Left forelimb (tissue), 1 donor: ENCODE data around the gene MYLK.

ENCODE experiments used
- DNase-seq: peaks from one replicate; pipeline ENCODE4 v3.0.0-alpha.2; 2018; ENCODE audit warnings: low spot score

MYLK gene

DNA sequence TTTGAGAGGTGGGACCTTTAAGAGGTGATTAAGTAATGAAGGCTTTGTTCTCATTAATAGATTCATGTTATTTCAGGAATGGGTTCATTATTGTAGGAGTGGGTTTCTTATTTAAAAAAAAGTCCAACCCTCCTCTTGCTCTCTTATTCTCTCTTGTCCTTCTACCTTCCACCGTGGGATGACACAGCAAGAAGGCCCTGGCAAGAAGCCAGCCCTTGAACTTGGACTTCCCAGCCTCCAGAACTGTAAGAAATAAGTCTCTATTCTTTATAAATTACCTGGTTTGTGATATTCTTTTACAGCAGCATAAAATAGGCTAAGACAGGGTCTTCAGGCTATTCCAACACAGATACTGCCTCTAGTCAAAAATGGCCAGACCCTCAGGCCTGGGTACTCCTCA is 62.2 kb downstream of the MYLK start:
- DNase-seq, result no peak

DNA sequence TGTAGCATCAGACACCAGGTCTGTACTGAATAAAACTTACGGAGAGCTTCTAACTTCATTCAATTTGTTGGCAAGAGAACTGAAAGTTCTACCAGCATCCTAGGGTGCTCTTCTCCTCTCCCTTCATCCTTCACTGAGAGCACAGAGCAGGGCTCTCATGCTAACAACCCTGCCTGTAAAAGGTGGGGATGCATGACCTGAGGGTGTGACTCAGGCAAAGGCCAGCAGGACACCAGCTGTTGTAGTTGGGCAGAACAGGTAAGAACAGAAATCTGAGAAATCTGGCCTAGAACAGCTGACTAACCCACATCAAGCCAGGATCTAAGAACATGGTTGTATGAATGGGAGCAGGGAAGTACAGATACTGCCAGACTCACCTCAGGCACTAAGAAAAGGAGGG is 64.2 kb downstream of the MYLK start:
- DNase-seq, result no peak

GRCh38 chr3:123818921-123819429 is 65.2 kb downstream of the MYLK start:
- no peak for DNase-seq

- no peak for DNase-seq
Measured at GRCh38 chr3:123818324-123818920, 65.7 kb downstream of the MYLK start.

- no peak for DNase-seq
Measured at GRCh38 chr3:123817413-123817812, 66.7 kb downstream of the MYLK start.

DNA sequence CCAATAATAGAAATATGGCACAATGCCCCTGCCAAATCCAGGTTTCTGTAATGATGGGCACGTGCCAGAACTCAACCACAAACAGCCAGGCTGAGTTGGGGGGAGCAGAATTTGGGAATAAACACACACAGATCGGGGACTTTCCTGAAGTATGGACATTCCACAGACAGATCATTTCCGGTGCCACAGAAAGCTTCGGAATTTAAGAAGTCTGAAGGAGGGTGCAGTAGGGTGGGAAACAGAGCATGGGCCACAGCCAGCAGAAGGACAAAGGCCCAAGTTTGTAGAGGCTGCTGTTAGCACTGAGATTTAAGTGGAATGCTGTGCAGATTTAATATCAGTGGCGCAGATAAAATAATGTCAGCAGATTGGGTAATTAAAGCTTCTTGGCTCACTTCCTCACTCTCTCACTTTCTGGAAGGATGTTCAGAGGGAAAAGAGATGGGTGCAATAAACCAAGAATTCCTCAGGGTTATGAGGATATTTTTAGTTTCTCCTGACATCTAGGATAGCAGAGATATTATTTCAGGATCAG is 67.4 kb downstream of the MYLK start:
- DNase-seq, result no peak

DNA sequence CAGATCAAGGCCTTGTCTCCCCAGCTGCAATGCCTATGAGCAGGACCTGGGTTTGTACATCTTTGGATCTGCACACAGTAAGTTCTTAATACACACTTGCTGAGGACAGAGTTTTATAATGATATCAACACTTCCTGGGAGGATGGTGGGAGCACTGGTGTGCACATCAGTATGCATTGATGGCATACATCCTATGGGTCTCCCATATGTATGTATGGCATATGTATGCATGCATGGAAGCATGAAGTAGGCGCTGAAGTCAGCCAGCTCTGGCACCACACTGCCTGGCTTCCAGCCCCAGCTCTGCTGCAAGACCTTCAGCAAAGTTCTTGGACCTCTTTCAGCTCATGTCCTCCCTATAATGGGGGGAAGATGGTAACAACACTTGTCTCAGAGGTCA is 68.2 kb downstream of the MYLK start:
- DNase-seq, result no peak

DNA sequence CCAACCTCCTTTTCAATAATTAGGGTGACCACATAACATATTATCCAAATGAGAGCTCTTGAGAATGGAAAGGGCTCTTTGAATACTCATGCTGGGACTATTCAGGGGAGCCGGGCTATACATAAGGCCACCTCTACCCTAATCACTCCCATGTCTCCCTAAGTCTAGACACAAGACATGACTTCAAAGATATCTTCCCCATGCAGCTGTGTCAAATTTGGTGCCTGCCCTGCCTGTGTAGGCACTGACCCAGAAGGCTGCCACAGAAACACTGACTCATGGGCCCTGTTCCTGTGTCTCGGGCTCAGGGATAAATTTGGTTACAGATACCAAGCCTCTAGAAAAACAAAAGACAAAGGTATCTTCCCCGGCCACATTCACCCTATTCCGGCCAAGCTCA is 70.3 kb downstream of the MYLK start:
- no peak for DNase-seq

DNA sequence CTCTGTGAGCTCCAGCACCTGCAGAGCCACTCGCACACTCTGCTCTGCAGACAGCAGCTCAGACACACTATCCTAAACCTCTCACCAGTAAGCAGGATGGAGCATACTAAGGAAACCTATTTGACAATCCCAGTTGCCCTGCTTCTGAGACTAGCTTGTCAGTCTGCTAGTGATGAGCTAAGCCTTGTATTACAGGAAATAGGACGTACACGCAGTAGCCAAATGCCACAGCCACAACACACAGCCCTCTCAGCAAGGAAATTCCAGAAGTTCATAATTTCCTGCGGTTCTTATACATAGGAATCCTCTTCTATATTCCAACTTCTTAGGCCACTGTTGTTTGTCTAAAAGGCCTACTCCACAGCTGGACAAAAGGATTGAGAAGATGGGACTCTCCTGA is 74.5 kb downstream of the MYLK start:
- no peak for DNase-seq

DNA sequence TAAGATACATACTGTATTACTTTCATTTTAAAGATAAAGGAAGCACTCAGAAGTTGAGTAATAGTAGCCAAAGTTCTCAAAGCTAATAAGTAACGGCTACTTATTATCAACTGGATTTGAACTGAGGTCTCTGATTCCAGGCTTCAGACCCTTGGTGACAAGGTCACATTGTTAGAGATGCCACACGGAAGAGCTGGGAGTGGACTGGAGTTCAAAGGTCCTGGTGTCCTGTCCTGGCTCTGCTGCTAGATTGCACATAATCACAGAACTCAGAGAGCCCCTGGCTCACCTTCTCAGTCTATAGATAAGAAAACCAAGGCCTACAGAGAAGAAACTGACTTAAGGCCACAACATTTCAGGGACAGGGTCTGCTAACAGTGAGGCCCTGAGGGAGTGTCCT is 75.3 kb downstream of the MYLK start:
- DNase-seq, result no peak

GRCh38 chr3:123807820-123808219 is 76.3 kb downstream of the MYLK start:
- DNase-seq, result no peak

DNA sequence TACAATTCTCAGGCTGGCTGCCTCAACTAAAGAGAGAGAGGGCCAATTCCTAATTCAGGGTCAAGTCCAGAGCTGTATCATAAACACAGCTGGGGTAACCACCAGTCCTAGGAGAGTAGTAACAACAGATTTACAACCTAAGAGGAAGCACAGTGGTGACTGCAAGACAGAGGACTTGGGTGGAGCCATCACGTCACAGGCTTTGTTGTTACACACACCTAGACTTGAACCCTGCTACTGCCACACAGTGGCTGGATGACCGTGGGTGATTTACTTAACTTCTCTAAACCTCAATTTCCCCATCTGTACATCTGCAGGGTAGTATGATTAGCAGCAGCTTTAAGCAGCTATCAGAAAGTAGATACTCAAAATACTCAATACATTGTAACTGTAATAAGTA is 78.6 kb downstream of the MYLK start:
- DNase-seq, result no peak

- DNase-seq, result no peak
Measured at GRCh38 chr3:123805101-123805500, 79.0 kb downstream of the MYLK start.

DNA sequence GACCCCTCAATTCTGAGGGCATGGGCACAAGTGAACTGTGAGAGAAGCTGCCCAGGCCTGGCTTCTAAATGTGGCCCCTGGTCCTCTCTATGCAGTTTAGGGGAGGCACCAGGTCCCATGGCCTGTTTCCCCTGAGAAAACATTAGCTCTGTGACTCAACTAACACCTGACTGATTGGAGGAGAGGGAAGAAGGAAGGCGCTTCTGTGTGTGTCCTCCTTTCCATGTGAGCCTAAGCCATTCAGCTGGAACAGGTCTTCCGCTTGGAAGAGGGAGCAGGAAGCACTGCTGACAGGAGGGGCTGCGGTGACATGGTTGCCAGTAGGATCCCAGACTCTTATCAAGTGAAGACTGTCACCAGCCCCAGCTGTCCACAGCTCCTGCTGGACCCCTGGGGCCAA is 79.5 kb downstream of the MYLK start:
- DNase-seq, result no peak

- DNase-seq, result no peak
Measured at GRCh38 chr3:123803521-123803920, 80.6 kb downstream of the MYLK start.

- DNase-seq, result no peak
Measured at GRCh38 chr3:123802007-123802625, 82.0 kb downstream of the MYLK start.

DNA sequence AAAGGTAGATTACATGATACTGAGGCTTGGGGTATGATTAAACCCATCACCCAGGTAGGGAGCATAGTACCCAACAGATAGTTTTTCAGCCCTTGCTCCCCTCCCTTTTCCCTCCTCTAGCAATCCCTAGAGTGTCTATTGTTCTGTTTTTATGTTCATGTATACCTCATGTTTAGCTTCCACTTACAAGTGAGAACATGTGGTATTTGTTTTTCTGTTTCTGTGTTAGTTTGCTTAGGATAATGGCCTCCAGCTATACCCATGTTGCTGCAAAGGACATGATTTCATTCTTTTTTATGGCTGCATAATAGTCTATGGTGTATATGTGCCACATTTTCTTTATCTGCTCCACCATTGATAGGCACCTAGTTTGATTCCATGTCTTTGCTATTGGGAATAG is 82.7 kb downstream of the MYLK start:
- no peak for DNase-seq

- no peak for DNase-seq
Measured at GRCh38 chr3:123800362-123800682, 83.8 kb downstream of the MYLK start.

- DNase-seq, result no peak
Measured at GRCh38 chr3:123799544-123800361, 84.4 kb downstream of the MYLK start.

DNA sequence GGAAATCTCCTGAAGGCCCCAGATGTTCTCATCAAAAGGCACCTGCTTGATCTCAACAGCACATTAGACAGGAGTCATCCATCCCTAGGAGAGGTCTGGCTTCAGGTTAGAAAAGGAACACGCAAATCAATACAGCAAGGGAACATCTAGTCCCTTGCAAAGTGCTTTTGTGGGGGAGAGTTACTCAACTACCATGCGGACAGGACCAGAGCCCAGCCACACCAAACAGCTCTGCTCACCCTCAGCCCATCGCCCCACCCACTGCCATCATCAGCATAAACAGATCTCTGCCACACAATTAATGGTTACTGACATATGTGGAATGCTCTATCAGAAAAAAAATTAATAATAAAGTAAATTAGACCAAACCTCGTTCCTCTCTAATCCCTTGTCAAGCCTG is 85.6 kb downstream of the MYLK start:
- DNase-seq, result no peak

- DNase-seq, result no peak
Measured at GRCh38 chr3:123795471-123796251, 88.5 kb downstream of the MYLK start.

- DNase-seq, result no peak
Measured at GRCh38 chr3:123793425-123793824, 90.7 kb downstream of the MYLK start.
